Testis (tissue), 3 donors: Measurements from ENCODE around the gene GALT. TPM values are rescaled to one million over a fixed set of nuclear protein-coding genes. Genes with fewer than 3 reads are reported as not detected.
"Not testable (repeated sequence)": the region's sequence is repeated elsewhere in the genome, so short reads cannot be mapped to it uniquely, and the experiment has no call there.

ENCODE experiments used
- DNase-seq: peaks from one replicate; pipeline ENCODE4 v3.0.0-alpha.2; 2019
- H3K27ac ChIP-seq, 2 donors: fragments of 200-600 bp; sonication (generic); one replicate each; pipeline ENCODE4 v1.5.1; 2019
- H3K27me3 ChIP-seq: fragments of 200-600 bp; sonication (generic); one replicate; pipeline ENCODE4 v1.5.1; 2019
- H3K36me3 ChIP-seq: fragments of 200-600 bp; sonication (generic); one replicate; pipeline ENCODE4 v1.5.1; 2017; ENCODE audit warnings: low read depth; ENCODE audit errors: missing control alignments
- H3K4me1 ChIP-seq: fragments of 200-600 bp; sonication (generic); one replicate; pipeline ENCODE4 v1.5.1; 2019
- H3K4me3 ChIP-seq, 2 donors: fragments of 200-600 bp; sonication (generic); one replicate each; pipeline ENCODE4 v1.5.1; 2017 to 2019
- H3K9me3 ChIP-seq: fragments of 200-600 bp; sonication (generic); one replicate; pipeline ENCODE4 v1.5.1; 2017
- POLR2A ChIP-seq: fragments of 450-650 bp; IDR thresholded peaks from one replicate; pipeline ENCODE4 v1.6.1; 2017; ENCODE audit warnings: antibody characterized with exemption, mild to moderate bottlenecking, moderate library complexity
- WGBS, 2 donors: methylation state at CpG; one replicate each; pipeline ENCODE4 v1.1.5; 2018; 5-methylcytosine and 5-hydroxymethylcytosine counted together
- intact Hi-C: fragments of 100-400 bp; cut with DNase I; formaldehyde crosslinking; loops from one replicate; pipeline ENCODE4 v1.15.1; 2023; ENCODE audit warnings: low total_unique reads
- polyA plus RNA-seq: library from polyadenylated mRNA; stranded (reverse); fragments of 350-450 nt; fragmentation: Illumina TruSeq; extraction: RNeasy Lipid Tissue Mini Kit (QIAGEN cat#74804); gene quantifications from one replicate; pipeline ENCODE4 v1.2.3, GENCODE V29; 2014; ENCODE audit warnings: low read depth, low replicate concordance; ENCODE audit not compliant: insufficient read depth
- total RNA-seq, 2 donors: library from RNA; depleted of rRNA; stranded (reverse); fragments of >200 nt; gene quantifications; one replicate each; pipeline ENCODE4 v1.2.3, GENCODE V29; 2016
- TF ChIP-seq, protein P1 (sequence below), 3 experiments: fragments of 450-650 bp in 2 of 3; fragments of 200-600 bp in 1 of 3; sonication (generic) in 1 of 3; IDR thresholded peaks; one replicate each; pipeline ENCODE4 v1.5.1; 2016 to 2019; ENCODE audit warnings: antibody characterized with exemption in 3 of 3, mild to moderate bottlenecking in 2 of 3, moderate library complexity in 1 of 3

The GALT gene
- total and polyA plus RNA-seq, 3 donors from 2014 or later = 25.9 to 55.6 (median 46.1) TPM

DNA sequence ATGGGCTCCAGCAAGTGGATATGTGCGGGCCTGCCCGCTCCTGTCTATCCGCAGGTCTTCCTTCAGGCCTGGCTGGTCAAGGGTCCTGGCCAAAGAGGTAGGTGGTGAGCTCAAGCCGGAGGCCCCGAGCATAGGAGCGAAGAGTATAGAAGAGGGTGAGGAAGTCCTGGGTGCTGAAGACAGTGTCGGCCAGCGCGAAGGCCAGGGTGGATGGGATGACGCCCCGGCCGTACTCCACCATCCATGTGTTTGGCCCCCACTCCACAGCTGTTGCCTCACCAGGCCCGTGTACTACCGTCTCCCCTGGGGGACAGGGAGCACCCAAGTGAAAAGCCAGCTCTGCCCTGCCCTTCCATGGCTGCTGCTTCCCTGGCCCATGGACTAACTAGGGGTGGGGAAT, 10.9 kb upstream of the GALT start:
- H3K4me1 ChIP-seq = peaks cover 11% of the 10 kb centered on the region
- H3K27ac ChIP-seq = no peak overlapping the region
- H3K9me3 ChIP-seq = no peaks in the 10 kb centered on the region
- no peak overlapping the region for H3K4me3 ChIP-seq
- no peaks in the 10 kb centered on the region for H3K27me3 ChIP-seq
- TF ChIP-seq, protein P1, sequence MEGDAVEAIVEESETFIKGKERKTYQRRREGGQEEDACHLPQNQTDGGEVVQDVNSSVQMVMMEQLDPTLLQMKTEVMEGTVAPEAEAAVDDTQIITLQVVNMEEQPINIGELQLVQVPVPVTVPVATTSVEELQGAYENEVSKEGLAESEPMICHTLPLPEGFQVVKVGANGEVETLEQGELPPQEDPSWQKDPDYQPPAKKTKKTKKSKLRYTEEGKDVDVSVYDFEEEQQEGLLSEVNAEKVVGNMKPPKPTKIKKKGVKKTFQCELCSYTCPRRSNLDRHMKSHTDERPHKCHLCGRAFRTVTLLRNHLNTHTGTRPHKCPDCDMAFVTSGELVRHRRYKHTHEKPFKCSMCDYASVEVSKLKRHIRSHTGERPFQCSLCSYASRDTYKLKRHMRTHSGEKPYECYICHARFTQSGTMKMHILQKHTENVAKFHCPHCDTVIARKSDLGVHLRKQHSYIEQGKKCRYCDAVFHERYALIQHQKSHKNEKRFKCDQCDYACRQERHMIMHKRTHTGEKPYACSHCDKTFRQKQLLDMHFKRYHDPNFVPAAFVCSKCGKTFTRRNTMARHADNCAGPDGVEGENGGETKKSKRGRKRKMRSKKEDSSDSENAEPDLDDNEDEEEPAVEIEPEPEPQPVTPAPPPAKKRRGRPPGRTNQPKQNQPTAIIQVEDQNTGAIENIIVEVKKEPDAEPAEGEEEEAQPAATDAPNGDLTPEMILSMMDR (IDR thresholded peaks at IDR 0.05) = no peak
- TF ChIP-seq POLR2A = no peak
- no peak for DNase-seq
- intact Hi-C loops = no loop called here
- WGBS, 2 donors = 94% methylated on average over 14 of the region's 14 CpGs
- H3K36me3 ChIP-seq = no peaks in the 10 kb centered on the region

DNA sequence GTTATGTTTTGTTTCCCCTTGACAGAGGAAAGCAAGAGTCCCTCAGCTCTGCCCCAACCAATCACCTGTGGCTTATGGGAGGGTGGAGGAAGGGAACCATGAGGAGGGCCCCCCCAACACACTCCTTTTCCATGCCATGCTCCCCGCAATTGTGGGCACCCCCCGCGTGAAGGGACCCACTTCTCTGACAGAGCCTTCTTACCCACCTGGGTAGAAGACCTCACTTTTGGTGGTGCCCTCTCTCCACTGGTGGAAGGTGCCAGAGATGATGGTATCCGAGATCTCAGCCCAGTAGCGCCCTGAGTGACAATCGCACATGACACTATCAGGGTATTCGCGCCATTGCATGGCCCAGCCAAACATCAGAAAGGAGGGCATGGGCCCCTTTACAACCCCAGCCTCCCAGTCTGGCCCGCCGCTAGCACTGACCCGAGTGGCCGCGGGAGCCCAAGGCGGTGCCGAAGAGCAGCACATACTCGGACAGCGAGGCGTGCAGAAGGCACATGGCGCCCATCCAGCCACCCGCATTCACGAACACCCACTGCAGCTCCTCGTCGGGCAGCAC, 9.6 kb upstream of the GALT start:
- peaks cover 11% of the 10 kb centered on the region for H3K4me1 ChIP-seq
- intact Hi-C loops = no loop called here
- DNase-seq = peak; percentile 60
- no peaks in the 10 kb centered on the region for H3K36me3 ChIP-seq
- WGBS, 2 donors = 10 to 18% methylated on average over 4 to 23 of the region's 23 CpGs
- peak overlapping the region; percentile 74 to 78 for H3K4me3 ChIP-seq
- H3K27ac ChIP-seq = peak overlapping the region; percentile 65 to 83
- no peaks in the 10 kb centered on the region for H3K9me3 ChIP-seq
- no peak for TF ChIP-seq POLR2A
- TF ChIP-seq, protein P1 (IDR thresholded peaks at IDR 0.05) = no peak
- no peaks in the 10 kb centered on the region for H3K27me3 ChIP-seq

DNA sequence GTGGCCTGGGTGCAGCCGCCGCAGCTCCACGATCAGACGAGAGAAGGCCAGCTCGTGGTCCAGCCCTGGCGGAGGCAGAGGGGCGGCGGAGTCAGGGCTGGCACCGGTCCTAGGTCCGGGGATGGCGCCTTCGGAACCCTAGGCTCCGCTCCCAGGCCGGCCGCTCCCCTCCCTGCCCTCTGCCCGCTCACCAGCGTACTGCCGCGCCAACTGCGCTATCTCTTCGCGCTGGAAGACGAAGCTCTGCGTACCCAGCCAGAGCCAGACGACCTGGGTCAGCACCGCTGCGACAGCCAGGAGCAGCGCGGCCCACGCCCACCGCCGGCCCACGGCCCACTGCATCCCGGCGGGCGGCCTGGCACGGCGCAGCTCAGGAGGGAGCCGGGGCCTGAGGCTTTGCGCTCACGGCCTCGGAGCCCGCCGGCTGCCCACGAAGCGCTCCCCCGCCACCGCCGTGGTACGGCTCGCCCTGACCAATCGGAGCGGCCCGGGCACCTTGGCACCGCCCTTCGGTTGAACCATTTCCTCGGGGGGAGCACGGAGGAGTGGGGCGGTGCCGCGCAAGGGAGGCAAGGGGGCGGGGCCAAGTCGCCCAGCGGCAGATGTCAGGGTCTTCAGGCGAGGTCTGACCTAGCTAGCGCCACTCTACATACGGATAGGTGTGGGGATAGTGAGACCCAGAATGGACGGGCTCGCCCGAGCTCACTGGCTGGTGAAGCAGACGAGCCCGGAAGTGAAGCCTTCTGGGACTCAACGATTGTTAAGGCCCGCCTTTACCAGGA, 8.9 kb upstream of the GALT start, which contains the start of gene SIGMAR1:
TSS of gene SIGMAR1 (minus strand) at position 432 of the 782 bp plus-strand sequence. CDS start at position 342, 90 bp downstream.
- 1% methylated on average over 49 of the region's 74 CpGs; no CpG with 5 or more reads in 1 of the 2 donors for WGBS, 2 donors
- no peaks in the 10 kb centered on the region for H3K27me3 ChIP-seq
- DNase-seq = peak; percentile 94
- no peak for TF ChIP-seq POLR2A
- TF ChIP-seq, protein P1 (IDR thresholded peaks at IDR 0.05) = no peak
- H3K27ac ChIP-seq = peak within 1 kb of the TSS; percentile 75 to 83
- intact Hi-C loops = no loop called here
- H3K36me3 ChIP-seq = no peaks in the 10 kb centered on the region
- peaks cover 11% of the 10 kb centered on the region for H3K4me1 ChIP-seq
- H3K4me3 ChIP-seq = peak within 1 kb of the TSS; percentile 74 to 78
- no peaks in the 10 kb centered on the region for H3K9me3 ChIP-seq

DNA sequence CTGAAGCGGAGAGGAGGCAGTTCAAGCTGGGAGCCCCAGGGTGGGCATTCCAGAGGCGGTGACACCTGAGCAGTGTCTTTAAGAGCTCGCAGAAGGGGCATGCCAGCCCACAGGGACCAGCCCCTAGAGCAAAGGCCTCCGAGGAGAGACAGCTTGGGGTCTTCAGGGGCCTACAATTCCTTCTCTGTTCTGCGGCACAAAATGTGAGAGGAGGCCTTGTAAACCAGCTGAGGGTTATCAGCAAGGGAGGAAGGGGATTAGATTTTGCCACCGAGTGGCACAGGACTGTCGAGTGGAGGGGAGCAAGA, 8.4 kb upstream of the GALT start:
- 14 to 28% methylated on average over 3 to 7 of the region's 7 CpGs for WGBS, 2 donors
- TF ChIP-seq, protein P1 (IDR thresholded peaks at IDR 0.05) = no peak
- H3K4me1 ChIP-seq = peaks cover 11% of the 10 kb centered on the region
- DNase-seq = no peak
- H3K36me3 ChIP-seq = no peaks in the 10 kb centered on the region
- no peaks in the 10 kb centered on the region for H3K27me3 ChIP-seq
- no peaks in the 10 kb centered on the region for H3K9me3 ChIP-seq
- peak overlapping the region; percentile 75 to 83 for H3K27ac ChIP-seq
- H3K4me3 ChIP-seq = peak overlapping the region; percentile 74 to 78
- intact Hi-C loops = no loop called here

DNA sequence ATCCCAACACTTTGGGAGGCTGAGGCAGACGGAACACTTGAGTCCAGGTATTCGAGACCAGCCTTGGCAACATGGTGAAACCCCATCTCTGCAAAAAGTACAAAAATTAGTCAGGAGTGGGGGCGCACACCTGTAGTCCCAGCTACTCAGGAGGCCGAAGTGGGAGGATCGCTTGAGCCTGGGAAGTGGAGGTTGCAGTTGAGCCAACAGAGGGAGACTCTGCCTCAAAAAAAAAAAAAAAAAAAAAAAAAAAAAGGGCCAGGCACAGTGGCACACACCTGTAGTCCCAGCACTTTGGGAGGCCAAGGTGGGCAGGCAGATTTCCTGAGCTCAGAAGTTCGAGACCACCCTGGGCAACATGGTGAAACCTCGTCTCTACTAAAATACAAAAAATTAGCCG, 7.2 kb upstream of the GALT start:
- DNase-seq, H3K9me3 ChIP-seq, H3K4me3 ChIP-seq, H3K36me3 ChIP-seq, intact Hi-C loops, H3K27ac ChIP-seq, H3K27me3 ChIP-seq: not testable (repeated sequence)
- 83 to 91% methylated on average over 8 of the region's 8 CpGs for WGBS, 2 donors
- peaks cover 11% of the 10 kb centered on the region for H3K4me1 ChIP-seq
